ENCODE results near the gene AKAP11. TPM values are rescaled to one million over a fixed set of nuclear protein-coding genes. Genes with fewer than 3 reads are reported as not detected.
A peak's percentile ranks its signal among the peaks of the same experiment; 100 is the strongest.

Gene AKAP11
- total and polyA plus RNA-seq, 2 of the 8 experiments (the other 6 are each of a cell fraction or from before 2014, with no cell fraction given), result 4.5 to 21.9 TPM

- no peak for DNase-seq (ENCODE audit: low read depth in 1 of 2, low spot score in 2 of 2)
- Histone ChIP-seq H3K36me3 (ENCODE audit: control insufficient read depth in 2 of 4, insufficient read depth in 4 of 4, low read length in 3 of 4) (no peaks in the 10 kb centered on the region), H3K14ac (ENCODE audit: insufficient read length) (no peak overlapping the region), H3K23ac (ENCODE audit: insufficient read length) (no peak overlapping the region), H2BK120ac (replicated peaks; ENCODE audit: low read depth, low read length) (no peak overlapping the region), H3K9ac (replicated peaks in 1 of 4; ENCODE audit: extremely low read depth in 1 of 4, low read depth in 3 of 4, low read length in 3 of 4) (no peak overlapping the region), H3K79me2 (ENCODE audit: control insufficient read depth in 1 of 2, insufficient read depth in 2 of 2, low read length in 2 of 2) (no peaks in the 10 kb centered on the region), H4K20me1 (replicated peaks in 1 of 2; ENCODE audit: control insufficient read depth in 1 of 2, insufficient read depth in 2 of 2, low read length in 2 of 2) (no peaks in the 10 kb centered on the region), H3K9me3 (ENCODE audit: insufficient read depth in 2 of 2, low read depth in 1 of 2, low read length in 1 of 2) (no peaks in the 10 kb centered on the region), H3K4me1 (replicated peaks in 1 of 4; ENCODE audit: control insufficient read depth in 3 of 4, insufficient read depth in 4 of 4, low read length in 3 of 4) (peaks cover 0 to 3% (median 0%) of the 10 kb centered on the region in 4 experiments; a peak in 2 of 7 replicates), H2BK15ac (ENCODE audit: low read length) (no peak overlapping the region), H3K18ac (ENCODE audit: extremely low read depth, low read length) (no peak overlapping the region), H2AFZ (ENCODE audit: low read length) (peak overlapping the region; percentile 86; the same call in 1 of the 2 replicates), H4K5ac (ENCODE audit: insufficient read length, low read depth, low read length) (no peak overlapping the region), H3K56ac (replicated peaks; ENCODE audit: insufficient read length, low read depth, low read length) (no peak overlapping the region), H3K79me1 (ENCODE audit: low read depth, low read length) (no peaks in the 10 kb centered on the region), H4K8ac (ENCODE audit: extremely low read depth, insufficient read depth, low read length) (no peak overlapping the region), H3K27me3 (replicated peaks in 1 of 4; ENCODE audit: control insufficient read depth in 3 of 4, extremely low read depth in 1 of 4, insufficient read depth in 3 of 4, low read length in 3 of 4) (no peaks in the 10 kb centered on the region), H2BK20ac (ENCODE audit: low read length) (peak overlapping the region; percentile 26; the same call in 1 of the 2 replicates), H3K4ac (replicated peaks; ENCODE audit: insufficient read length, low read depth, low read length) (no peak overlapping the region), H2BK12ac (ENCODE audit: low read depth, low read length) (no peak overlapping the region), H3K4me2 (ENCODE audit: insufficient read depth in 1 of 2, low read depth in 2 of 2, low read length in 2 of 2) (no peak overlapping the region), H3K27ac (ENCODE audit: low read depth, low read length) (no peak overlapping the region), H2AK5ac (ENCODE audit: low read depth, low read length) (no peak overlapping the region), H4K91ac (replicated peaks; ENCODE audit: insufficient read length, low read length) (no peak overlapping the region), H2BK5ac (ENCODE audit: low read depth, low read length) (no peak overlapping the region), H3K4me3 (ENCODE audit: extremely low read depth in 1 of 4, insufficient read depth in 2 of 4, low read depth in 3 of 4, low read length in 4 of 4) (no peak overlapping the region), H3K23me2 (ENCODE audit: low read depth, low read length) (no peaks in the 10 kb centered on the region; the same call in 1 of the 2 replicates)
- FAIRE-seq, result no peak
- WGBS, 2 experiments (ENCODE audit: extremely low coverage in 1 of 2, insufficient coverage in 1 of 2, insufficient read length in 1 of 2, insufficient replicate concordance in 2 of 2, low coverage in 1 of 2, low lambda C conversion rate in 2 of 2, missing lambda C conversion rate in 1 of 2), result 78% methylated on average over 3 of the region's 3 CpGs; no CpG with 5 or more reads in 1 of the 2 experiments
- CTCF ChIA-PET (ENCODE audit: partially characterized antibody), result interaction anchor here (0.8 to 1.2 kb wide), 3 partner anchors 9 to 115 kb away, joined by 3 to 4 read pairs (median 3); no protein-coding TSS in a partner anchor
- POLR2A ChIA-PET (ENCODE audit: partially characterized antibody), result no interaction called here
- TF ChIP-seq RAD21 (IDR thresholded peaks at IDR 0.05 in 1 of 2, conservative IDR thresholded peaks at IDR 0.05 in 1 of 2; ENCODE audit: low read depth in 2 of 2, low read length in 2 of 2), result peak; percentile 25 to 38; a peak in 3 of 4 replicates
- no peak for TF ChIP-seq BCL11A (IDR thresholded peaks at IDR 0.05; ENCODE audit: low read depth in 2 of 2, low read length in 2 of 2)
- TF ChIP-seq CTCF (IDR thresholded peaks at IDR 0.05; ENCODE audit: control extremely low read depth in 1 of 3, insufficient read depth in 1 of 3, low read depth in 1 of 3, low read length in 3 of 3), result peak in 1 of 3 experiments; percentile 20; a peak in 1 of 4 replicates
Observed at GRCh38 chr13:42363941-42364612, 92.1 kb downstream of the AKAP11 start.
